ENCODE results near the gene TTBK1. TPM values are rescaled to one million over a fixed set of nuclear protein-coding genes. Genes with fewer than 3 reads are reported as not detected.

The TTBK1 gene
- total RNA-seq, 2 donors from 2014 or later, result 0.48 to 1.0 TPM

GRCh38 chr6:43284991-43285781, 41.9 kb downstream of the TTBK1 start:
- DNase-seq, result no peak
- Histone ChIP-seq H3K4me3 (no peak overlapping the region), H3K4me1 (no peaks in the 10 kb centered on the region), H3K27ac (no peak overlapping the region), H3K27me3 (no peaks in the 10 kb centered on the region), H3K9me3 (no peaks in the 10 kb centered on the region), H3K9ac (ENCODE audit: low read depth in 2 of 2, low read length in 2 of 2) (no peak overlapping the region), H3K36me3 (no peaks in the 10 kb centered on the region)
- no peak for TF ChIP-seq CTCF (IDR thresholded peaks at IDR 0.05)
- intact Hi-C loops (cut with DNase I), result no loop called here

GRCh38 chr6:43285832-43286231, 42.6 kb downstream of the TTBK1 start:
- Histone ChIP-seq H3K4me1 (no peaks in the 10 kb centered on the region), H3K9me3 (no peaks in the 10 kb centered on the region), H3K9ac (ENCODE audit: low read depth in 2 of 2, low read length in 2 of 2) (no peak overlapping the region), H3K27me3 (no peaks in the 10 kb centered on the region), H3K27ac (no peak overlapping the region), H3K4me3 (no peak overlapping the region), H3K36me3 (no peaks in the 10 kb centered on the region)
- intact Hi-C loops (cut with DNase I), result no loop called here
- no peak for DNase-seq
- no peak for TF ChIP-seq CTCF (IDR thresholded peaks at IDR 0.05)

GRCh38 chr6:43286456-43286979, 43.2 kb downstream of the TTBK1 start:
- H3K9ac ChIP-seq (ENCODE audit: low read depth in 2 of 2, low read length in 2 of 2), result no peak overlapping the region
- TF ChIP-seq CTCF (IDR thresholded peaks at IDR 0.05), result no peak
- H3K27ac ChIP-seq, result no peak overlapping the region
- no peaks in the 10 kb centered on the region for H3K27me3 ChIP-seq
- no peaks in the 10 kb centered on the region for H3K4me1 ChIP-seq
- intact Hi-C loops (cut with DNase I), result no loop called here
- no peak for DNase-seq
- H3K9me3 ChIP-seq, result no peaks in the 10 kb centered on the region
- no peak overlapping the region for H3K4me3 ChIP-seq
- no peaks in the 10 kb centered on the region for H3K36me3 ChIP-seq

DNA sequence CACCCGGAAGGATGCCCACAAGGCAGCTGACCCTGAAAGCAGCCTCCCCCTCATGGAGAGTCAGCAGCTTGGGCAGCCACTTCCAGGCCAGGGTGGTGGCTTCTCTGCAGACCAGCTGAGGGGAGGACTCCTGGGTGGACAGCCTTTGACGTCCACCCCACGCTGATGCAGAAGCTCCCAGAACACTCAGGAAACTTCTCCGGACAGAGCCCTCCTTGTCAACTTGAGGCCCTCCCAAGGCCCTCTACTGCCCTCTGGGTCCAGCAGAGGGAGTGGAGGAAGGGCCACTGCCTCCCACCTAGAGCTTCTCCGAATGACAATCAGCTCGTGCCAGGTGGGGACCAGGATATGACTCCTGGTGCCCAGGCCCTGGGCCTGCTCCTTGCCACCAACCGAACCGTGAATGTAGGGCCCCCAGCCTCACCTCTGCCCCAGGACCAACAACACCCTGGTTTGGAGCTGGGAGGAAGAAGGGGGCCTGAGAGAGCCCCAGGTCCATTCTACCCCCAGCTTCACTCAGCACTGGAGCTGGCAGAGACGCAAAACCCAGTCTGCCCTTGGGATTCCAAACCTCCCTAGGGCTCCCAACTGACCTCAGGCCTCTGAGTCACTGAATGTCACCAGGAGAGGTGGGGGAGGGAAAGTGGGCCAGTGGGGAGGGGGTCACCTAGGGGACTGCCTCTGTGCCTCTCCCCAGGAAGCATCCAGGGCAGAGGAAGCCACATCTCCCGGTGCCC, 43.9 kb downstream of the TTBK1 start:
- TF ChIP-seq CTCF (IDR thresholded peaks at IDR 0.05), result no peak
- no peaks in the 10 kb centered on the region for H3K36me3 ChIP-seq
- no peak overlapping the region for H3K4me3 ChIP-seq
- H3K4me1 ChIP-seq, result no peaks in the 10 kb centered on the region
- no peak overlapping the region for H3K27ac ChIP-seq
- DNase-seq, result peak; percentile 27
- H3K9ac ChIP-seq (ENCODE audit: low read depth in 2 of 2, low read length in 2 of 2), result peak overlapping the region in 1 of 2 donors; percentile 47
- H3K9me3 ChIP-seq, result no peaks in the 10 kb centered on the region
- H3K27me3 ChIP-seq, result no peaks in the 10 kb centered on the region
- intact Hi-C loops (cut with DNase I), result no loop called here

DNA sequence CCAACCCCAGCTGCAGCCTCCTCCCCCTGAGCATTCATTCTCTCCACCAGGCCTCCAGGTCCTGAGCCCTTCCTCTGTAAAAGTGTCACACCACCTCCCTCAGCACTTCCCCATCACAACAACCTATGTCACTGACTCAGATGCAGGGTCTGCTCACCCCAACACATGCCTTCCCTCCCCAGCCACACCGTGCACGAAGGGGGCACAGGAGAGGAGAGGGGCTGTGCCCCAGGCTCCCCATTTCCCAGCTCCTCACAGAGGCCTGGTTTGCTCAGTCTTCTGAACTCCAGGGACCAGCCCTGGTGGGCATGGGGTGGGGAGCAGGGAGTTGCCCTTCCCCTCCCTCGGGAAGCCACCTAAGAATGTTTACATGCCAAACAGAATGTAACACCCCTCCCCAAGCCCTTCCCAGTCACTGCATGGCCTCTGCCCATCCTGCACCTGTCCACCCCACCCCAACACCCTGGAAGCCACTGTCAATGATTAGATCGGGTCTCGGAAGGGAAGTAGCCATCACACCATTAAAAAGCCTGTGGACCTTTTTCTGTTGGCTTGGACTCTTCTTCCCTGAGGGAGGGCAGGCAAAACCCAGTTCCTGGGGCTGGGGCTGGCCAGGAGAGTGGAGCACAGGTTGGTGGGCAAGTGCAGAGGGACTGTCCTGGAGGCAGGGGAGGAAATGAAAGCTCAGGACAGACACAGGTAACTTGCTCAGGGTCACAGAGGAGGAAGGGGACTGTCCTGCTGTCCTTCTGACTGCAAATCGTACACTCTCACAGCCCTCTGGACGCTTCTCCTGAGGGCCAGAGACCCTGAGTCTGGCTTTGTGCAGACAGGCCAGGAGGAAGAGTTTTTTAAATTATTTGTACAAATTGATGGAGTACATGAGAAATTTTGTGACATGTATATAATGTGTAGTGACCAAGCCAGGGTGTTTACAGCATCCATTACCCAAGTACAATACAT, 44.7 kb downstream of the TTBK1 start:
- DNase-seq, result peak; percentile 59
- Histone ChIP-seq H3K27ac (no peak overlapping the region), H3K4me1 (no peaks in the 10 kb centered on the region), H3K9me3 (no peaks in the 10 kb centered on the region), H3K27me3 (no peaks in the 10 kb centered on the region), H3K36me3 (no peaks in the 10 kb centered on the region), H3K4me3 (no peak overlapping the region), H3K9ac (ENCODE audit: low read depth in 2 of 2, low read length in 2 of 2) (no peak overlapping the region)
- no peak for TF ChIP-seq CTCF (IDR thresholded peaks at IDR 0.05)
- intact Hi-C loops (cut with DNase I), result no loop called here

Measured in colonic mucosa (tissue), 4 donors.